ENCODE results near the gene FBF1. TPM values are rescaled to one million over a fixed set of nuclear protein-coding genes. Genes with fewer than 3 reads are reported as not detected.
A peak's percentile ranks its signal among the peaks of the same experiment; 100 is the strongest.
"Not testable (repeated sequence)": the region's sequence is repeated elsewhere in the genome, so short reads cannot be mapped to it uniquely, and the experiment has no call there.

Gene FBF1
- total and polyA plus RNA-seq, 2 of the 8 experiments (the other 6 are each of a cell fraction or from before 2014, with no cell fraction given) = 8.1 to 13.1 TPM

- TF ChIP-seq TBP (IDR thresholded peaks at IDR 0.05; ENCODE audit: low read depth, low read length) (no peak), RFX5 (IDR thresholded peaks at IDR 0.05; ENCODE audit: borderline replicate concordance, low read depth, low read length) (no peak)
Observed at GRCh38 chr17:75869282-75870141, 71.3 kb downstream of the FBF1 start (continued).

GRCh38 chr17:75868730-75869281 is 72.0 kb downstream of the FBF1 start:
- WGBS, 2 experiments (ENCODE audit: extremely low coverage in 1 of 2, insufficient coverage in 1 of 2, insufficient read length in 1 of 2, insufficient replicate concordance in 2 of 2, low coverage in 1 of 2, low lambda C conversion rate in 2 of 2, missing lambda C conversion rate in 1 of 2) = 92% methylated on average over 12 of the region's 12 CpGs; no CpG with 5 or more reads in 1 of the 2 experiments
- H3K18ac ChIP-seq (ENCODE audit: extremely low read depth, low read length) = not testable (repeated sequence)
- CTCF ChIA-PET (ENCODE audit: partially characterized antibody) = interaction anchor here (1.3 to 11.3 kb wide), 4 partner anchors 7 to 23 kb away, joined by 4 to 157 read pairs (median 10); partner anchors contain the start of gene WBP2

More at GRCh38 chr17:75868730-75869281, 72.0 kb downstream of the FBF1 start:
- not testable (repeated sequence) for H3K4me3 ChIP-seq (ENCODE audit: extremely low read depth in 1 of 4, insufficient read depth in 2 of 4, low read depth in 3 of 4, low read length in 4 of 4); H4K5ac ChIP-seq (ENCODE audit: insufficient read length, low read depth, low read length); H3K9me3 ChIP-seq (ENCODE audit: insufficient read depth in 2 of 2, low read depth in 1 of 2, low read length in 1 of 2); H2BK120ac ChIP-seq (replicated peaks; ENCODE audit: low read depth, low read length); H3K4ac ChIP-seq (replicated peaks; ENCODE audit: insufficient read length, low read depth, low read length); H3K27me3 ChIP-seq (replicated peaks in 1 of 4; ENCODE audit: control insufficient read depth in 3 of 4, extremely low read depth in 1 of 4, insufficient read depth in 3 of 4, low read length in 3 of 4); H2AFZ ChIP-seq (ENCODE audit: low read length); H3K23me2 ChIP-seq (ENCODE audit: low read depth, low read length); H3K4me1 ChIP-seq (replicated peaks in 1 of 4; ENCODE audit: control insufficient read depth in 3 of 4, insufficient read depth in 4 of 4, low read length in 3 of 4); H3K4me2 ChIP-seq (ENCODE audit: insufficient read depth in 1 of 2, low read depth in 2 of 2, low read length in 2 of 2); H2BK5ac ChIP-seq (ENCODE audit: low read depth, low read length); H3K56ac ChIP-seq (replicated peaks; ENCODE audit: insufficient read length, low read depth, low read length); H3K9ac ChIP-seq (replicated peaks in 1 of 4; ENCODE audit: extremely low read depth in 1 of 4, low read depth in 3 of 4, low read length in 3 of 4); H3K79me1 ChIP-seq (ENCODE audit: low read depth, low read length); H3K79me2 ChIP-seq (ENCODE audit: control insufficient read depth in 1 of 2, insufficient read depth in 2 of 2, low read length in 2 of 2); DNase-seq (ENCODE audit: low read depth in 1 of 2, low spot score in 2 of 2); FAIRE-seq; H2BK20ac ChIP-seq (ENCODE audit: low read length); H3K14ac ChIP-seq (ENCODE audit: insufficient read length); H2BK15ac ChIP-seq (ENCODE audit: low read length); H4K91ac ChIP-seq (replicated peaks; ENCODE audit: insufficient read length, low read length); H2AK5ac ChIP-seq (ENCODE audit: low read depth, low read length); H4K20me1 ChIP-seq (replicated peaks in 1 of 2; ENCODE audit: control insufficient read depth in 1 of 2, insufficient read depth in 2 of 2, low read length in 2 of 2); H3K27ac ChIP-seq (ENCODE audit: low read depth, low read length); H3K36me3 ChIP-seq (ENCODE audit: control insufficient read depth in 2 of 4, insufficient read depth in 4 of 4, low read length in 3 of 4); H3K23ac ChIP-seq (ENCODE audit: insufficient read length); H4K8ac ChIP-seq (ENCODE audit: extremely low read depth, insufficient read depth, low read length)
- POLR2A ChIA-PET (ENCODE audit: partially characterized antibody) = interaction anchor here (0.8 to 1.7 kb wide), 4 partner anchors 10 to 100 kb away, joined by 3 to 5 read pairs (median 3); no protein-coding TSS in a partner anchor
- H2BK12ac ChIP-seq (ENCODE audit: low read depth, low read length) = 0 out of 2 replicates have a peak overlapping the region, but pooled peaks have one; percentile 35
